GM12878 (cell line): ENCODE measurements around the gene ALCAM. TPM values are rescaled to one million over a fixed set of nuclear protein-coding genes. Genes with fewer than 3 reads are reported as not detected.

Experiments used
- ATAC-seq: fragments of 200-7000 bp; cut with Tn5 transposase; 3 replicates; pipeline ENCODE4 v1.9.1; 2020; ENCODE audit warnings: mild to moderate bottlenecking, moderate library complexity
- BruUV-seq: library from RNA; stranded (reverse); fragments of 400-500 nt; replicated peaks from 2 replicates; lab custom pipeline; 2021; lab: Mats Ljungman, UMichigan
- CTCF ChIA-PET: fragments of 300-600 bp; sonication (Branson Sonifier 250); formaldehyde crosslinking; extraction: SDS; loops from one replicate; lab custom pipeline; 2021; ENCODE audit warnings: inconsistent platforms; lab: Yijun Ruan, JAX
- POLR2A ChIA-PET: fragments of 350-600 bp; formaldehyde crosslinking; extraction: SDS; loops from one replicate; lab custom pipeline; 2021; ENCODE audit warnings: inconsistent platforms; lab: Charles Lee
- RAD21 ChIA-PET: fragments of 300-600 bp; sonication (Branson Sonifier 250); formaldehyde crosslinking; loops from one replicate; lab custom pipeline; 2023; ENCODE audit warnings: antibody characterized with exemption; ENCODE audit not compliant: unreplicated experiment; lab: Charles Lee
- SMC1A ChIA-PET: fragments of 300-600 bp; sonication (Branson Sonifier 250); formaldehyde crosslinking; loops from one replicate; lab custom pipeline; 2023; ENCODE audit not compliant: unreplicated experiment, uncharacterized antibody; lab: Charles Lee
- DNase-seq: peaks from one replicate; pipeline ENCODE4 v3.0.0-alpha.2; 2011; ENCODE audit warnings: low read depth, low spot score
- FAIRE-seq: peaks from 3 replicates; lab custom pipeline; 2011; peaks lifted over from hg19 to GRCh38; lab: Jason Lieb, UNC
- H2AFZ ChIP-seq: 2 replicates; pipeline ENCODE4 v1.6.0; 2011; ENCODE audit warnings: low read depth, low read length, control low read depth; ENCODE audit not compliant: control insufficient read depth
- H3K27ac ChIP-seq: 2 replicates; pipeline ENCODE4 v1.5.1; 2011; ENCODE audit warnings: control low read depth; ENCODE audit not compliant: control insufficient read depth, insufficient read depth
- H3K27me3 ChIP-seq, 2 experiments: replicated peaks in 1 of 2; 2 replicates each; pipeline versions ENCODE4 v1.6.0 to v1.6.1; 2011; ENCODE audit warnings: low read length in 1 of 2; ENCODE audit not compliant: control insufficient read depth in 2 of 2, insufficient read depth in 2 of 2
- H3K36me3 ChIP-seq, 2 experiments: 2 replicates each; pipeline ENCODE4 v1.5.1; 2011; ENCODE audit warnings: low read length in 1 of 2; ENCODE audit not compliant: control insufficient read depth in 2 of 2, insufficient read depth in 2 of 2
- H3K4me1 ChIP-seq: 2 replicates; pipeline ENCODE4 v1.6.1; 2011; ENCODE audit warnings: mild to moderate bottlenecking, low read length, moderate library complexity, mixed read lengths; ENCODE audit not compliant: control insufficient read depth, insufficient read depth
- H3K4me2 ChIP-seq: 2 replicates; pipeline ENCODE4 v1.6.0; 2011; ENCODE audit warnings: control low read depth; ENCODE audit not compliant: control insufficient read depth, insufficient read depth
- H3K4me3 ChIP-seq: fragments of 200-600 bp; sonication (generic); 2 replicates; pipeline ENCODE4 v1.5.1; 2016
- H3K79me2 ChIP-seq: 2 replicates; pipeline ENCODE4 v1.6.0; 2011; ENCODE audit warnings: low read length; ENCODE audit not compliant: control insufficient read depth, insufficient read depth
- H3K9ac ChIP-seq: 2 replicates; pipeline ENCODE4 v1.8.0; 2011; ENCODE audit warnings: low read length, control low read depth, mixed read lengths; ENCODE audit not compliant: control insufficient read depth, insufficient read depth
- H3K9me3 ChIP-seq: replicated peaks from 3 replicates; pipeline ENCODE4 v1.5.1; 2011; ENCODE audit warnings: mild to moderate bottlenecking, low read length; ENCODE audit not compliant: control insufficient read depth, insufficient read depth
- H4K20me1 ChIP-seq: 2 replicates; pipeline ENCODE4 v1.6.0; 2011; ENCODE audit not compliant: control insufficient read depth, insufficient read depth
- CREM ChIP-seq: IDR thresholded peaks from 2 replicates; pipeline ENCODE4 v1.6.1; 2014; ENCODE audit warnings: antibody characterized with exemption, low read depth
- EGR1 ChIP-seq, 2 experiments: IDR thresholded peaks; 1 replicate in 1 of 2; 2 replicates in 1 of 2; pipeline ENCODE4 v1.6.1; 2011 to 2012; ENCODE audit warnings: low read depth in 2 of 2, low read length in 2 of 2, borderline replicate concordance in 1 of 2, mild to moderate bottlenecking in 1 of 2, moderate library complexity in 1 of 2
- EP300 ChIP-seq, 2 experiments: fragments of 150-350 bp in 1 of 2; IDR thresholded peaks; 2 replicates each; pipeline ENCODE4 v1.6.1; 2011 to 2012; ENCODE audit warnings: low read depth in 2 of 2, low read length in 2 of 2, borderline replicate concordance in 1 of 2, improper control_type of control experiment in 1 of 2, inconsistent platforms in 1 of 2; ENCODE audit not compliant: control insufficient read depth in 1 of 2
- ESRRA ChIP-seq: IDR thresholded peaks from 2 replicates; pipeline ENCODE4 v1.6.1; 2012; ENCODE audit warnings: mild to moderate bottlenecking, low read length, improper control_type of control experiment
- MEF2A ChIP-seq: IDR thresholded peaks from 2 replicates; pipeline ENCODE4 v1.6.1; 2011; ENCODE audit warnings: low read depth, mild to moderate bottlenecking, low read length, moderate library complexity; ENCODE audit not compliant: insufficient read depth
- NKRF ChIP-seq: fragments of 450-650 bp; conservative IDR thresholded peaks from 2 replicates; pipeline ENCODE4 v1.6.1; 2017; ENCODE audit warnings: mild to moderate bottlenecking, moderate library complexity
- POLR2AphosphoS2 ChIP-seq: IDR thresholded peaks from 2 replicates; pipeline ENCODE4 v1.6.1; 2011; ENCODE audit warnings: low read depth, mild to moderate bottlenecking, low read length, improper control_type of control experiment, moderate library complexity
- REST ChIP-seq: IDR thresholded peaks from 2 replicates; pipeline ENCODE4 v1.6.1; 2012; ENCODE audit warnings: mild to moderate bottlenecking, low read depth, low read length
- YY1 ChIP-seq: IDR thresholded peaks from 2 replicates; pipeline ENCODE4 v1.6.1; 2011; ENCODE audit warnings: low read depth, mild to moderate bottlenecking, low read length
- WGBS: methylation state at CpG from one replicate; pipeline ENCODE4 v1.1.6; 2016; ENCODE audit warnings: low lambda C conversion rate; ENCODE audit not compliant: insufficient replicate concordance, insufficient coverage; ENCODE audit errors: missing lambda C conversion rate; 5-methylcytosine and 5-hydroxymethylcytosine counted together
- in situ Hi-C: fragments of 300-500 bp; cut with MboI; formaldehyde crosslinking; loops from 9 replicates; pipeline ENCODE4 v1.14.3; 2018; ENCODE audit warnings: mixed read lengths
- intact Hi-C: fragments of 100-400 bp; cut with micrococcal nuclease; formaldehyde crosslinking; loops from one replicate; pipeline ENCODE4 v1.14.2; 2022; ENCODE audit not compliant: unreplicated experiment
- polyA plus RNA-seq, 11 experiments: library from polyadenylated mRNA; depleted of rRNA in 4 of 11; unstranded in 6 of 11; stranded (reverse) in 5 of 11; fragments of >200 nt; fragmentation: Nextera tagmentation in 4 of 11; fragmentation: Illumina TruSeq in 1 of 11; extraction: Ambion mirVana in 4 of 11; extraction: Trizol in 1 of 11; gene quantifications; 1 replicate in 1 of 11; 2 replicates in 10 of 11; pipeline versions ENCODE4 v1.2.1 to v1.2.3, GENCODE V29; 2011 to 2016; ENCODE audit warnings: inconsistent platforms in 2 of 11, missing spikeins in 2 of 11, low read depth in 1 of 11
- total RNA-seq, 4 experiments: library from RNA; depleted of rRNA in 3 of 4; stranded (reverse); fragments of >200 nt in 3 of 4; fragmentation: Illumina TruSeq in 1 of 4; extraction: Trizol in 1 of 4; gene quantifications; 2 replicates each; pipeline versions ENCODE4 v1.2.1 to v1.2.3, GENCODE V29; 2013 to 2021

ALCAM gene
- total and polyA plus RNA-seq, 10 of the 15 experiments (the other 5 are each of a cell fraction or from before 2014, with no cell fraction given), result 12.2 to 54.2 (median 32.6) TPM

- H3K4me1 ChIP-seq, result no peaks in the 10 kb centered on the region
- no peaks in the 10 kb centered on the region for H4K20me1 ChIP-seq
- ChIA-PET CTCF (no interaction called here), RAD21 (interaction anchor here (0.6 kb wide), 1 partner anchor 382 kb away, joined by 3 read pairs; no protein-coding TSS in a partner anchor), POLR2A (no interaction called here), SMC1A (interaction anchor here (0.6 to 1.0 kb wide), 2 partner anchors 171 to 240 kb away, joined by 3 read pairs; no protein-coding TSS in a partner anchor)
- BruUV-seq, result no TSS peak
- no peaks in the 10 kb centered on the region for H3K79me2 ChIP-seq
- in situ Hi-C loops (no loop called here), intact Hi-C loops (no loop called here)
- TF ChIP-seq CREM, result no peak
- no peak for TF ChIP-seq NKRF
- DNase-seq (no peak), FAIRE-seq (no peak), ATAC-seq (no peak)
- 0% methylated on average over 1 of the region's 1 CpG for WGBS
- no peaks in the 10 kb centered on the region; the same call in 2 of the 3 replicates for H3K9me3 ChIP-seq
- no peak overlapping the region for H3K27ac ChIP-seq
- no peak overlapping the region for H3K9ac ChIP-seq
- no peak overlapping the region for H2AFZ ChIP-seq
- no peaks in the 10 kb centered on the region for H3K36me3 ChIP-seq
- H3K4me2 ChIP-seq, result no peak overlapping the region
- no peaks in the 10 kb centered on the region for H3K27me3 ChIP-seq
- no peak overlapping the region for H3K4me3 ChIP-seq
These were observed 26.8 kb upstream of the ALCAM start for GRCh38 chr3:105339946-105340345.

GRCh38 chr3:105343991-105344390, 22.7 kb upstream of the ALCAM start:
- no peak for ATAC-seq
- intact Hi-C loops, result no loop called here
- H3K27me3 ChIP-seq, result no peaks in the 10 kb centered on the region
- no peak overlapping the region for H2AFZ ChIP-seq
- no peaks in the 10 kb centered on the region; the same call in 2 of the 3 replicates for H3K9me3 ChIP-seq
- no peak overlapping the region for H3K9ac ChIP-seq
- ChIA-PET RAD21 (no interaction called here), SMC1A (interaction anchor here (2.6 kb wide), 1 partner anchor 10 kb away, joined by 9 read pairs; no protein-coding TSS in a partner anchor), CTCF (interaction anchor here (1.7 kb wide), 1 partner anchor 11 kb away, joined by 3 read pairs; no protein-coding TSS in a partner anchor), POLR2A (no interaction called here)
- FAIRE-seq, result no peak
- no peaks in the 10 kb centered on the region for H4K20me1 ChIP-seq
- H3K36me3 ChIP-seq, result no peaks in the 10 kb centered on the region
- no peaks in the 10 kb centered on the region for H3K79me2 ChIP-seq
- no TSS peak for BruUV-seq
- no peak for DNase-seq
- WGBS, result 68% methylated on average over 5 of the region's 5 CpGs
- no peak overlapping the region for H3K27ac ChIP-seq
- H3K4me1 ChIP-seq, result no peaks in the 10 kb centered on the region
- H3K4me2 ChIP-seq, result no peak overlapping the region
- TF ChIP-seq REST (no peak), ESRRA (no peak), YY1 (no peak), MEF2A (no peak), EGR1 (IDR thresholded peaks at IDR 0.05; ENCODE audit: borderline replicate concordance in 1 of 2, low read depth in 2 of 2, low read length in 2 of 2) (no peak), EP300 (IDR thresholded peaks at IDR 0.05; ENCODE audit: borderline replicate concordance in 1 of 2, control insufficient read depth in 1 of 2, low read depth in 2 of 2, low read length in 2 of 2) (no peak), POLR2AphosphoS2 (no peak)
- TF ChIP-seq, all 136 proteins: peak for 0
- H3K4me3 ChIP-seq, result no peak overlapping the region
- in situ Hi-C loops, result no loop called here
